Fibroblast of lung (primary cell): ENCODE results near the gene PYGB.

Source experiments
- CTCF ChIP-seq, 2 donors: IDR thresholded peaks in 1 of 2; conservative IDR thresholded peaks in 1 of 2; 1 replicate in 1 of 2; 2 replicates in 1 of 2; pipeline ENCODE4 v1.5.1; 2011 to 2012; ENCODE audit warnings: low read length in 2 of 2, control low read depth in 1 of 2, inconsistent platforms in 1 of 2, low read depth in 1 of 2, mild to moderate bottlenecking in 1 of 2
- EZH2 ChIP-seq: IDR thresholded peaks from 2 replicates; pipeline ENCODE4 v1.5.1; 2012; ENCODE audit warnings: low read length, control low read depth, mild to moderate bottlenecking; ENCODE audit errors: missing control alignments

GRCh38 chr20:25247000-25247517, 826 bp upstream of the PYGB start:
- TF ChIP-seq CTCF (conservative IDR thresholded peaks at IDR 0.05 in 1 of 2, IDR thresholded peaks at IDR 0.05 in 1 of 2; ENCODE audit: low read depth in 1 of 2, low read length in 2 of 2): peak; percentile 45 to 74
- no peak for TF ChIP-seq EZH2
